ENCODE measurements around the gene TPM4. TPM values are rescaled to one million over a fixed set of nuclear protein-coding genes. Genes with fewer than 3 reads are reported as not detected.
A peak's percentile ranks its signal among the peaks of the same experiment; 100 is the strongest.

Gene TPM4
- total and polyA plus RNA-seq, 2 experiments from 2014 or later = 223 to 288 TPM

GRCh38 chr19:16048583-16048982, 27.7 kb upstream of the TPM4 start:
- no peak overlapping the region for H2AFZ ChIP-seq
- no peaks in the 10 kb centered on the region for H4K20me1 ChIP-seq (replicated peaks; ENCODE audit: insufficient read depth)
- Mint-ChIP-seq H3K36me3 (ENCODE audit: low read depth) (peaks cover 12% of the 10 kb centered on the region), H3K9me3 (peaks cover 75% of the 10 kb centered on the region), H3K27me3 (ENCODE audit: insufficient read depth, low read depth, poor library complexity) (peaks cover 3% of the 10 kb centered on the region), H3K27ac (no peak overlapping the region), H3K4me3 (no peak overlapping the region), H3K4me1 (no peaks in the 10 kb centered on the region)
- H3K4me1 ChIP-seq (ENCODE audit: insufficient read depth) = no peaks in the 10 kb centered on the region
- no peaks in the 10 kb centered on the region for H3K36me3 ChIP-seq (ENCODE audit: insufficient read depth)
- no peak overlapping the region for H3K4me3 ChIP-seq
- H3K79me2 ChIP-seq (replicated peaks; ENCODE audit: insufficient read depth) = no peaks in the 10 kb centered on the region
- ATAC-seq (no peak), DNase-seq (ENCODE audit: low spot score) (no peak)
- no peaks in the 10 kb centered on the region for H3F3A ChIP-seq (replicated peaks; ENCODE audit: low read depth)
- no peaks in the 10 kb centered on the region for H3K27me3 ChIP-seq (ENCODE audit: insufficient read depth)
- H3K27ac ChIP-seq (ENCODE audit: low read depth) = no peak overlapping the region
- no peaks in the 10 kb centered on the region for H3K9me2 ChIP-seq (ENCODE audit: insufficient read depth)
- no peak for TF ChIP-seq EZH2phosphoT487 (IDR thresholded peaks at IDR 0.05; ENCODE audit: unreplicated experiment)
- no peak for TF ChIP-seq CREB1 (CRISPR knock-in tag; IDR thresholded peaks at IDR 0.05; ENCODE audit: low read depth)
- no peak for TF ChIP-seq ETS1 (IDR thresholded peaks at IDR 0.05)
- TF ChIP-seq ZNF114 (CRISPR knock-in tag; IDR thresholded peaks at IDR 0.05) = no peak
- no peak for TF ChIP-seq STAT1 (IDR thresholded peaks at IDR 0.05; ENCODE audit: unreplicated experiment)
- no peak for TF ChIP-seq ZNF331 (CRISPR knock-in tag; IDR thresholded peaks at IDR 0.05; ENCODE audit: low read depth)
- TF ChIP-seq EZH2 (IDR thresholded peaks at IDR 0.05; ENCODE audit: low read depth, unreplicated experiment) = no peak
- H3K4me2 ChIP-seq = no peak overlapping the region

GRCh38 chr19:16051254-16052025, 24.9 kb upstream of the TPM4 start:
- Histone ChIP-seq H3K36me3 (ENCODE audit: insufficient read depth) (0 out of 2 replicates have a peak, but pooled peaks cover 3% of the 10 kb centered on the region), H3K9me2 (ENCODE audit: insufficient read depth) (no peaks in the 10 kb centered on the region), H3K4me2 (no peak overlapping the region), H3K27me3 (ENCODE audit: insufficient read depth) (no peaks in the 10 kb centered on the region), H3F3A (replicated peaks; ENCODE audit: low read depth) (no peaks in the 10 kb centered on the region), H3K27ac (ENCODE audit: low read depth) (no peak overlapping the region), H4K20me1 (replicated peaks; ENCODE audit: insufficient read depth) (no peaks in the 10 kb centered on the region), H3K79me2 (replicated peaks; ENCODE audit: insufficient read depth) (no peaks in the 10 kb centered on the region), H2AFZ (no peak overlapping the region), H3K4me3 (no peak overlapping the region), H3K4me1 (ENCODE audit: insufficient read depth) (no peaks in the 10 kb centered on the region)
- Mint-ChIP-seq H3K27ac (no peak overlapping the region), H3K4me3 (no peak overlapping the region), H3K36me3 (ENCODE audit: low read depth) (peaks cover 10% of the 10 kb centered on the region; the same call in 2 of the 3 replicates), H3K27me3 (ENCODE audit: insufficient read depth, low read depth, poor library complexity) (peaks cover 4% of the 10 kb centered on the region), H3K9me3 (peaks cover 79% of the 10 kb centered on the region), H3K4me1 (no peaks in the 10 kb centered on the region)
- no peak for ATAC-seq
- no peak for DNase-seq (ENCODE audit: low spot score)
- peak; percentile 67 for TF ChIP-seq REST (IDR thresholded peaks at IDR 0.05; ENCODE audit: unreplicated experiment)
- TF ChIP-seq ETS1 (IDR thresholded peaks at IDR 0.05) = no peak
- TF ChIP-seq CTCF (conservative IDR thresholded peaks at IDR 0.05; ENCODE audit: low read depth in 2 of 2) = peak in 1 of 2 experiments; percentile 17; a peak in 1 of 4 replicates
